Stimulated activated CD4-positive, alpha-beta T cell treated with anti-CD3 and anti-CD28 coated beads, Interleukin-4, amount 100 ng/mL, for 4 hours (primary cell): ENCODE measurements around the gene RDH14.

Experiments used
- DNase-seq, 2 experiments: peaks; one replicate each; pipeline ENCODE4 v3.0.0-alpha.2; 2020

RDH14 gene

DNA sequence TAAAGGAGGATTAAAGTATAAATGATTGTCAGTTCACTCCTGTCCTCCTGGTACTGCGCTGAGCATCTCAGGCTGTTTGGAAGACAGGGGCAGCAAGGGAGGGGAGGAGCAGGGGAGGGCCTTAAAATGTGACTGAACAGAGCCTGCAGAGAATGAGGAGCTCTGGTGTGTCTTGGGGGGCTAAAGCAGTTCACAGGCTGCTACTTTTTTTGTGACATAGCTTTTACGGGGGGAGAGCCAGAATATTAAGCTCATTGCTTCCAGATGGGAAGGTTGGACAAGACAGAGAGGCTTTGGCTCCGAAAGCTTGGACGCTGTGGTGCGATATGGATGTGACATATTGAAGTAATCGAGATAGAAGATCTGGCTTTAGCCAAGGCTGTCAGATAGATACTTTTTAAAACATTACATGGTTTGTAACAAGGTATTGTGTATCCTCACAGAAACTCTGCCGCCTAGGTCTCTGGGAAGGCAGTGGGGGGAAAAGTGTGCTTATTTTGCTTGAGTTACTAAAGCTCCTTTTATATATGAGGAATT, 40.5 kb downstream of the RDH14 start:
- DNase-seq = no peak

DNA sequence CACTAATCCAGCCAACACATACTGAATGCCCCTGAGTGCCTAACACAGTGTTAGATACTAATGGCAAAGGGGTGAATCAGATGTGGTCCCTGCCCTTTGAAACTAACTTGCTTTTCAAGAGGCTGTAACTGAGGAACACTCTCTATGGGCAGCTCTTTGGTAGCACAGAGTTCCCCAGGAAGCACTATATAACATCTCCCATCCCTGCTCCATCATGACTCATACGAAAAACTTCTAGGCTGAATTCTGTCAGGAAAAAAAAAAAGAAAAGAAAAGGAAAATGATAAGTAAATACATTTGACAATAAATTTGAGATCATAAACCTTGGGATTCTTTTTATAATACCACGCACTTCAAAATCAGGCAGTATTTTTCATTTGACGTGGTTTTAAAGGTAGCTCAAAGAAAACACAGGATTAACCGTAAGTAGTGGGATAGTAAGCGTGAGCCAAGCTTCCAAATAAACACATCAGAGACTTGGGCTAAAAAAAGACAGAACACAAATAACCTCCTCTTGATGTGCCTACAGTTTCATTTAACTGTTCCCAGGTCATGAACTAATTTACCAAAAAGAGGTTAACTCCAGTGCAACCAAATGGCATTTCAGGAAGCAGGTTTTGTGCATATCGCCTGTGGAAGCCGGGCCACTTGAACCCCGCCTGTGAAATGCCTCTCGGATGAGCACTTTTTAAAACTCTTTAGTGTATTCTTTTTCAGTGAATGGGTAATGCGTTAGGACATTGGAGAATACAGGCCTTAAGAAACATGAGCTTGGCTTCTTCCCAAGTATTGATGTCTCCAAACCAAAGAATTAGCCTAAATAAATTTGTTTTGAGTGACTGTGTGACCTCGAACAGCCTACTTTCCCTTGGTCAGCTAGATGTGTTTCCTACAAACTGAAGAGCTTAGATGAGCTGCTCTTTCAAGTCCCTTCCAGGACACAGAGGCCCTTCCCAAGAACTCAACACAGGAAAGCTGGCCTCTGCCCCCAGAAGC, 42.0 kb downstream of the RDH14 start:
- no peak for DNase-seq

- DNase-seq = no peak
These were observed 43.1 kb downstream of the RDH14 start for GRCh38 chr2:18517386-18517785.

GRCh38 chr2:18516112-18516511, 44.3 kb downstream of the RDH14 start:
- no peak for DNase-seq

DNA sequence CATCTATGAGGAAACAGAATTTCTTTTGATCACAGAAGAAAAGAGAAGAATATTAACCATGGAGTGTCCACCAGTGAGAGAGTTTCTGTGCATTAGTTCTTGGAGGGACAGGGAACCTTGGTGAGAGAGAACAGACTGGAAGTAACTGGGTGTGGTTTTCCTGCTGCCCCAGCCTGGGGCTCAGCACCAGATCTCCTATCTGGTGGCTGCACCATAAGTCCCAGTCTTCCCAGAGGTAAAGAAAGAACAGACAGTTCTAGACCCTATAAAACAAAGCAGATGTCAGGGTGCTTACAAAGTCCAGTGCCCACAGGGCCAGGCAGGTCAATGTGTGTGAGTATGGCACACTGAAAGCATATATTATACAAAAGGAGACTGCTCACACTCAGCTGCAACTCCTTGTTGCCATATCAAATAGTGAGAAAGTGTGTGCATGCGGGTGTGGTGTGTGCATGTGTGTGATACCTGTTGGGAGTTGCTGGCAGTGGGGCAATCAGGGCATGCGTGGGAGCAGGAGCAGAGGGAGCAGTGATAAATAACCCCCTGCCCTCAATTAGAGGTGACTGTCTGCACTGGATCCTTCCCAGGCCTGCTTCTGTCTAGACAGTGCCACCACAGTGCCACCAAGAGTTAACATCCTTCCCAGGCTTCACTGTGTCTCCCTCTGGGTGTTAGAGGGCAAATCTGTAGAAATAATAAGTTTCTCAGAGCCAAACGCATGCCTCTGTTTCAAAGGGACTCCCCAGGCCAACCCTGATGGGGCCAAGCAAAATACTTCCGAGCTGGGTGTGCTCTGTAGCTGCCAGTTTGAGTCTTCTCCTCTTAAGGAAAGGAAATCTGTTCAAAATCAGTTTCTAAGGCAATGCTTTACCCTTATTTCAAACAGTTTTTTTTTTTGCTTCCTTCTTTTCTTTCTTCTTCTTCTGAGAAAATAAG, 45.7 kb downstream of the RDH14 start:
- no peak for DNase-seq

GRCh38 chr2:18510775-18511174, 49.7 kb downstream of the RDH14 start:
- no peak for DNase-seq

- no peak for DNase-seq
These were observed 53.5 kb downstream of the RDH14 start for GRCh38 chr2:18506883-18507509.

- no peak for DNase-seq
These were observed 54.6 kb downstream of the RDH14 start for GRCh38 chr2:18505703-18506341.
